Epithelial cell of prostate (primary cell): ENCODE data around the gene CSTF2T.
"Not testable (repeated sequence)": the region's sequence is repeated elsewhere in the genome, so short reads cannot be mapped to it uniquely, and the experiment has no call there.

Experiments used
- DNase-seq: peaks from one replicate; pipeline ENCODE4 v3.0.0-alpha.2; 2011; ENCODE audit warnings: low read depth, low spot score
- H3K27ac ChIP-seq: fragments of 450-650 bp; 2 replicates; pipeline ENCODE4 v1.5.1; 2017; ENCODE audit warnings: mild to moderate bottlenecking

The CSTF2T gene

DNA sequence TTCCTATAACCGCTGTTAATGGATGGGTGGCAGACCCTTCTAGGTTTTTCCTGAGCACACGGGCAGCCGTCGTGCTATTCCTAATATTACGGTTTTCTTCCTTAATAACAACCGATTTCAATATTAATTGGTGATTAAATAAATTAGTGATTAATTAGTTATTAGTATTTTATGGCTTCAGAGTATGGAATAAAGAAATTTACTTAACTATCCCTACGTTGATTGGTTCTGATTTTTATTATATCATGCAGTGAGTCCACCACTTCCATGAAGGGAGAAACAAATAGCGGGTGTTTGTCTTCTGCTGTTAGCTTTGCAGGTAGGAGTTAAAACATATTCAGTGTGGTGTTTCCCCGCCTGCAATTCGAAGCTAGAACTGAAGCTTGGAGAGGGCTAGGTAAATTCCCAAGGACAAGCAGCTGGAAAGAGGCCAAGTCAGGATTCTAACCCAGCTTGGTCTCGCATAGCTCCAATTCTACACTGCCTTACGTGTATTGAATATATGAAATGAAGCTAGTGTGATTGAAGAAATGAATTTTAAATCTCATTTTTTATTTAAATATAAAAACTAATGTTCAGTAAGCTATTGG is 928 bp upstream of the CSTF2T start:
- DNase-seq, result no peak
- H3K27ac ChIP-seq, result peak overlapping the region; percentile 78

DNA sequence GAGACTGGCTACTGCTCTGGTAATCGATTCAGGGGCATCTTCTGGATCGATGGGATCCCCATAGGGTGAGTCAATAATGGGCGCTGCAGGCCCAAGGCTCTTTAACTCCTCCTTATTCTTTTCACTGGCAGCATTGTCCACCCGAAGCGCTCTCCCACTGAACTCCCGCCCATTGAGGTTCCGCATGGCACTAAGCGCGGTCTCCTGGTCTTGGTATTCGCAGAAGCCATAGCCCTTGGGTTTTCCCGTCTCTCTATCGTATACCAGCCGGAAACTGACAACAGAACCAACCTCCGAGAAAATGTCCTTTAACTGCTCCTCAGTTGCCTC is 285 bp downstream of the CSTF2T start:
- DNase-seq, result no peak
- peak overlapping the region; percentile 78 for H3K27ac ChIP-seq

DNA sequence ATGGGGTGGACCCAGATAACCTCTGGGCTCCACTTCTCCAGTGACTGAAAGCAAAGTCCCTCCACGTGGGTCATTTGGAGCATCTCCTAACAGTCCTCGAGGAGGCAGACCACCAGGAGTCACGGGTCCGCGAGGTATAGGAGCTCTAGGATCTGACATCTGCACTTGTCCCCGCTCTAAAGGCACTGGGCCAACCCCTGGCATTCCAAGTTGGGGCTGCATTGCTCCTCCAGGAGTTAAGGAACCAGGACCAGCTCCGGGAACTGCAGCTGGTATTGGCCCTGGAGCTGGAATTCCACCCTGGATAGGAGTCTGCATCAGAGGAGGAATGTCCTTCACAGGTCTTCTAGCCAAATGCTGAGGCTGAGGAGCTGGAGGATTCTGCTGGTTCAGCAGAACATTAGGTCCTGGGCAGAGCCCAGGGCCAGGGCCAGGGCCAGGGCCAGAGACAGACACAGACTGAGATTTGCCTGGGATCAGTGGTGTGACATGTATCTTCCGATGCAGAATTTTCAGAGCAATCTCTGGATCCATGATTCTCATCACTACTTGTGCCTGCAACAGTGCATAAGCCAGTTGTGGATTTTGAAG is 827 bp downstream of the CSTF2T start:
- DNase-seq, result no peak

DNA sequence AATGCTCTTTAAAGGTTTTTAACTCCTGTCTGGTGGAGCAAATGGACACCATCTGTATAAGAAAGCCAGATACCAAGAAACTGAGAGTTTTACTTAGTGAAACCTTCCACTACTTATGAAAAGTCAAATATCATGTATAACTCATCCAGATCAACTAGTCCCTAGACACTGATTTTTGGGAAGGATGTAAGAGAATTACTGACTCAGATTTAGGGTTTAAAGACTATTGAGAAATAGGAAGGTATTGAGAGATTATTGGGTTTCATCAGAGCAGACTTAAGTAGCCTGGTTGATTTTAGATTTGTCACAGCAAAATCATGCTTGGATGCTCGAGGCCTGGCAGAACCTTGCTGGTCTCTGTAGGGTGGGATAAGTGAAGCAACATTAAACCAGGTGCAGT is 3.1 kb downstream of the CSTF2T start:
- no peak overlapping the region for H3K27ac ChIP-seq
- no peak for DNase-seq

More for the DNA sequence above, 827 bp downstream of the CSTF2T start:
- H3K27ac ChIP-seq, result no peak overlapping the region

DNA sequence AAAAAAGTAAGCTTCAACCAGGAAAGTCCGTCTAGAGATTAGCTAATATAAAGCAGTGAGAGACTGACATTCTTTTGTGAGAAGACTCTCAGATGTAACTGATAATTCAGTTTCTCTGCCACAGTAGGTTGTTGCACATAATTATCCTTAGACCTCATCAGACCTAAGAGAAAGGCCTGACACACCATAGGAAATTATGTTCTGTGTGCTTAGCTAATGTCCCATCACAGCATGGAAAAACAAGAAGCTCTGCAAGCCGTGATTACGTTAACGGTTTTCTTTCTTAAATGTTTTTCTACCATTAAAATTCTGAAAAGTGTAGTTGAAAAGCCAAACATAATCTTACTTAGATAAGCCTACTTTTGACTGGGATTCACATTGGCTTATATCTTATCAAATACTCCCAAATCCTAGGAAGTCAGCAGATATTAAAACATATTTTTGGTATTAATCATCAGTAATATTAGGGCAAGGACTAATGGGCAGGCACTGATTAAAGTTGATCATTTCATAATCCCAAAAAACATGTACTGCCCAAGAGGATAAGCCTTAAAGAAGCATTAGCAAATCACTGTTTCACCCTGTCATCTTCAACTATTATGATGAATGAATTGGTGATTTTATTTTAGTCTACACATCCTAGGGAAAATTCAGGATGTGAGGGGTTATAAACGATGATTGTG is 5.2 kb downstream of the CSTF2T start:
- no peak for DNase-seq
- no peak overlapping the region for H3K27ac ChIP-seq

DNA sequence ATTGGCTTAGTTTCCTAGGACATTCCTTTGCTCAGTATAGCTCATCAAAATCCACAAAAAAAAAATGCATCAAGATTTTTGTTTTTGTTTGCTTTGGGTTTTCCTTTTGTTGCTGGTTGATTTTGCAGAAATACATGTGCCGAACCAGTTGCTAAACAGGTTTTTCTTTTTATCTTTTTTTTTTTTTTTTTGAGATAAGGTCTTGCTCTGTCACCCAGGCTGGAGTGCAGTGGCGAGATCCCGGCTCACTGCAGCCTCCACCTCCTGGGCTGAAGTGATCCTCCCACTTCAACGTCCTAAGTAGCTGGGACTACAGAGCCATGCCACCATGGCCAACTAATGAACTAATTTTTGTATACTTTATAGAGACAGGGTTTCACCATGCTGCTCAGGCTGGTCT is 8.3 kb downstream of the CSTF2T start:
- DNase-seq, result no peak
- H3K27ac ChIP-seq, result no peak overlapping the region

DNA sequence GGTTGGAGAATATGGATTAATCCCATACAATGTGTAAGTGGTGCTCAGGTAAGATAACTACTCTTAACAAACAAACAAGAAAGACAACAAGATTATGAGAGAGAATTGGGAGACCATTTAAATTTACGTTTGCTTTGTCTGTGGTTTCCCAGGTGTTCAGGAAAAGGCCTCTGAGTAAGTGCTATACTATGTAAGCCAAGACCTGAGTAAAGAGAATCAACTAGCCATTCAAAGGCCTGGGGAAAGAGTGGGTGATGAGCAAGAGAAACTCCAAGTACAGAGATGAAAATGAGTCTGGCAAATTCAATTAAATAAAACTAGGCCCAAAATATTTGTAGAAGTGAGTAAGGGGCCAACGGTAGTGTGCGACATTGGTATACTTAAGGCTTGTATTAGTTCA is 9.9 kb downstream of the CSTF2T start:
- H3K27ac ChIP-seq, result peak overlapping the region; percentile 18
- peak; percentile 20 for DNase-seq

DNA sequence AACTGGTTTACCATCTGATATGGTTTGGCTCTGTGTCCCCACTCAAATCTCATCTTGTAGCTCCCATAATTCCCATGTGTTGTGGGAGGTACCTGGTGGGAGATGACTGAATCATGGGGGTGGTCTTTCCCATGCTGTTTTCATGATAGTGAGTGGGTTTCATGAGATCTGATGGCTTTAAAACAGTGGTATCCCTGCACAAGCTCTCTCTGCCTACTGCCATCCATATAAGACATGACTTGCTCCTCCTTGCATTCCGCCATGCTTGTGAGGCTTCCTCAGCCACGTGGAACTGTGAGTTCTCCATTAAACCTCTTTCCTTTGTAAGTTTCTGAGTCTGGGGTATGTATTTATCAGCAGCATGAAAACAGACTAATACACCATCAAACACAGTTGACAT is 10.6 kb downstream of the CSTF2T start:
- not testable (repeated sequence) for H3K27ac ChIP-seq, DNase-seq

DNA sequence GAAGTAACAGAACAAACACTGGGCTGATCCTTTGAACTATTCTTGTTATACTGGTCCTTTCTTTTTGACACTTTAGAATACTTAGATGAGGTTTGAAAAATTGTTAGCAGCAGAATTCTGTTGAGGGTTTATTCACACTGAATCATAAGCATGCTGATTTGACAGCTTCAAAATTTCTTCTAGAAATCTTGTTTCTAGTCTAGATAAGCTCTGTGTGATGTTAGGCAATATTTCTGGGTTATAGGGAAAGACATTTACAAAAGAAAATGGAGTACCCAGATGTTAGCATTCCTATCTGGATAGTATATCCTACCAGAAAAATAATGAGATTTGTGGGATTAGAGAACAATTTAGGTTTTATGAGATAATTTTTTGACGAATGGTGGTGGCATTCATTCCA is 12.1 kb downstream of the CSTF2T start:
- no peak for DNase-seq

DNA sequence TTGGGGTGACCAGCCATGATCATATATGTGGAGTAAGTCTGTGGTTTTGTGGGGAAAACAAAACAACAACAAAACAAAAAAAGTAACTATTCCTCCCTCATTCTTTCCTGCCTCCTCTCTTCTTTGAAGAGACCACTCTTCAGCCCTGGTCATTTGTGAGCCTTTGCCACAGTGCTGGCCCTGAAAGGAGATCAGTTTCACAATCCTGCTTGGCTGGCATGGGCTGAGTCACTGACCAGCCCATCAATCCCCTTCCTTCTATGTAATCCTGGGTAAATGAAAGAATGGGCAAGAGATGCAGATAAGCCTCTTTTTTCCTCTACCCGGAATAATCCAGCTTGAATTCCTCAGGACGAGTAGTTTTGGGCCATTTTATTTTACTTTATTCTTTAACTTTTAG is 13.6 kb downstream of the CSTF2T start:
- DNase-seq, result no peak
- H3K27ac ChIP-seq, result no peak overlapping the region

More for the DNA sequence above, 12.1 kb downstream of the CSTF2T start:
- no peak overlapping the region for H3K27ac ChIP-seq

DNA sequence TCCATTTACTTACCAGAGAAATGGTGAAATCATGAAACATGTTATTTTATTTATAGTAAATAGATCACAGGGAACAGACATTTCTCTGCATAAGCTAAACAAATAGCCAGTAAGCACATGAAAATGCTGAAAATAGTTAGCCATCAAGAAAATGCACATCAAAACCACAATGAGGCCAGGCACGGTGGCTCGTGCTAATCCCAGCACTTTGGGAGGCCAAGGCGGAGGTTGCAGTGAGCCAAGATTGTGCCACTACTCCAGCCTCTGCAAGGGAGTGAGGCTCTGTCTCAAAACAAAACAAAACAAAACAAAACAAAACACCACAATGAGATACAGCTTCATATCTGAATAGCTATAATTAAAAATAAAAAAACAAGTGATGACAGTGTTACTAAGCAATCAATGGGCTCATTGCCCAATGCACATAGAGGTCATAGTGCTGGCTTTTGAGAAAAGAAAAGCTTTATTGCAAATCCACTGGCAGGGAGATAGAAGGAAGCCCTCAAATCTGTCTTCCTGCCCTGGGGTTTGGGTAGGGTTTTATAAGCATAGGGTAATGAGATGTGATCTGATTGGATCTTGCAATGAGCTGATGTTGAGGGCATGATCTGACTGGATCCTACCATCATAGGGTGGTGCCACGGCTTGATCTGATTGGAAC is 16.2 kb downstream of the CSTF2T start:
- H3K27ac ChIP-seq, result no peak overlapping the region
- no peak for DNase-seq

DNA sequence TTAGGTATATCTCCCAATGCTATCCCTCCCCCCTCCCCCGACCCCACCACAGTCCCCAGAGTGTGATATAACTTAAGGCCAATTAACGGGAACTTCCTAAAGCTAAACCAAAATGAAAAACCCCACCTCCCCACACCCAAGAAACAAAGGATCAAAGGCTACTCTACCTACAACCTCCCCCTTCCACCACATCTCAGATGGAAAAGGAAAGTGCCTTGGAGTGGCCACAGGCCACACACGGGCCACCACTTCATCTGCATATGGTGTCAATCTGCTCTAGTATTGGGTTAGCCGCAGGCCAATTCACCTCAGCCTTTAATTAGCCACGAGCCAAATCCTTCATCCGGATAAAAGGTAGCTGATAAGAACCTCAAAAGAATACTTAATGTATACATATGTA is 19.6 kb downstream of the CSTF2T start:
- DNase-seq, result no peak
- no peak overlapping the region for H3K27ac ChIP-seq

DNA sequence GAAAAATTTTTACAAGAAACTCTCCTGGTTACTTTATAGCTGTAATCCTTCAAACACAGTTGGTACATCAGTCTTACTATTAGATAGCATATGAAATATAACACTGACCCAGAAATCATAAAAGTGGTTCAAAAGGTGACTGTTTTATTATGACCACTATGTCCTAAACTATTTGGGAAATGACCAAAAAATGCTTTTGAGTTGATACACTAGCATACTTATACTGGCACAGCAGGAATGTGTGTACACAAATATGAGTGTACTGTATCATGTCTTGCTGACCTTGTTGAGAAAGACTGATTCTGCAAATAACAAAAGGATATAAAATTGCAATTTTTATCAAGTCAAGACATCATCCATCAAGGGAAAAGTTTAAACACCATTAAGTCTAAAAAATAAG is 24.3 kb downstream of the CSTF2T start:
- DNase-seq, result no peak
- H3K27ac ChIP-seq, result no peak overlapping the region

DNA sequence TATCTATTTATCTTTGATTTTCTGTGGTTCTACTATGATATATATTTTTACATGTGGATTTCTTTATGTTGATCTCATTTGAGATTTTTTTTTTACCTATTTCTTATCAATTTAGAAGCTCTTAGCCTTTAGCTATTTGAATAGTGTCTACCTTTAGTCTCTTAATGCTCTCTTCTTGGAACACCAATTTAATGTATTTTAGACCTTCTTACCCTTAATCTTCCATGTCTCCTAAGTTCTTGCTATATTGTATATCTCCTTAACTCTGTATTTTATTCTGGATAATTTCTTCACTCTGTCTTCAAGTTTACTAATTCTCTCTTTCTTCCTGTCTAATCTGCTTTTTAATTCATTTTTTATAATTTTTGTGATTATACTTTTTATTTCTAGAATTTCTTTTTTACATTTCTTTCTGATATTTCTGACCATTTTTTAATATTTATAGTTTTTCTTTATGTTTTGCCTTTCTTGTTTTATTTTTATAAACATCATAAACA is 27.3 kb downstream of the CSTF2T start:
- no peak overlapping the region for H3K27ac ChIP-seq
- DNase-seq, result no peak

DNA sequence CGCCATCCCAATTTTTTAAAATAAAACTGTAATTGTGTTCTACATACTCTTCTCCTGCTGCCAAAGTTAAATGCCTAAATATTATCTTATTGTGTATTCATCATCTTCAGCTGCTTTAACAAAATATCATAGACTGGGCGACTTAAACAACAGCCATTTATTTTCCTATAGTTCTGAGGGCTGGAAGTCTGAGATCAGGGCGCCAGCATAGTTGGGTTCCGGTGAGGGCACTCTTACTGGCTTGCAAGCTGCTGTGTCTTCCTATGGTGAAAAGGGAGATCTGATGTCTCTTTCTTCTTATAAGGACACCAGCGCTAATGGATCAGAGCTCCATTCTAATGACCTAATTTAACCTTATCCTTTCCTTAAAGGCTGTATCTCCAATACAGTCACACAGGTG is 30.4 kb downstream of the CSTF2T start:
- H3K27ac ChIP-seq, result no peak overlapping the region
- no peak for DNase-seq

DNA sequence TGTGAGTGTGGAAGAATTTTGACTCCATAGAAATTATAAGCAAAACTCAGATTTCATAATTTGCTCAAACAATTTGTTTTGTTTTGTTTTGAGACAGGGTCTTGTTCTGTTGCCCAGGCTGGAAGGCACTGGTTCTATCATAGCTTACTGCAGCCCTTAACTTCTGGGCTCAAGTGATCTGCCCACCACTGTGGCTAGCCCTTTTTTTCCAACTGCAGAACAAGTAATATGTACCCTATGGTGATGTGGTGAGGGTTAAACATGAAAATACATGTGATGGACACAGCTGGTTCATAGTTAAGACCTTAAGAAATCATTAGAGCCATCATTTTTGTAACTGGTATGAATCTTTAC is 31.1 kb downstream of the CSTF2T start:
- H3K27ac ChIP-seq, result no peak overlapping the region
- no peak for DNase-seq

DNA sequence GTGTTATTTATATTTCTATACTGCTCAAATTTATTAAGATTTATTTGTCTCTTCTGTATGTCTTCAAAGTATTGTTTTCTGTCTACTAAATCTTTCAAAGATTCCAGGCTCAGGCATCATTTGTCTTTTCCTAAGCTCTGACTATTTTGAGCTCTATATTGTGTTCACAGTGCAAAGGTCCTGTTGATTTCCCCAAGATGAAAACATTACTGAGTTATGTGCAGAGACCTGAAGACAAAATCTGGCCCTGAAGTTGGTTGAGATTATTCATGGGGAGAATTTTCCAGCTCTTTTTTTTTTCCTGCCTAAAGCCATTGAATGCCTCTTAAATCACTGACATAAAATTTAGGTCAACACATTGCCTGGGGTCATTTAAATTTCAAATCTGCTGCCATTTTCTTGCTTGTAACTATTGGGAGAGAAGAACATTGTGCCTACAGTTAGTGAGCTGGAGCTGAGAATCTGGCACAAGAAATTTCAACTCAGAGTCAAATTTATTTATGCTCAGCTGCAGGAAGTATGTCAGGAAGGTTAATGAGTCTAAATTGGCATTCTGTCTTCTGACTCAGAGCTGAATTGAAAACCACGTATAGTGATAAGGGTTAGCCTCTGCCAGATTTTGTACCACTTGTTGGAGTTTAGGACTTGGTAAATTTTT is 31.6 kb downstream of the CSTF2T start:
- no peak for DNase-seq
- H3K27ac ChIP-seq, result no peak overlapping the region

DNA sequence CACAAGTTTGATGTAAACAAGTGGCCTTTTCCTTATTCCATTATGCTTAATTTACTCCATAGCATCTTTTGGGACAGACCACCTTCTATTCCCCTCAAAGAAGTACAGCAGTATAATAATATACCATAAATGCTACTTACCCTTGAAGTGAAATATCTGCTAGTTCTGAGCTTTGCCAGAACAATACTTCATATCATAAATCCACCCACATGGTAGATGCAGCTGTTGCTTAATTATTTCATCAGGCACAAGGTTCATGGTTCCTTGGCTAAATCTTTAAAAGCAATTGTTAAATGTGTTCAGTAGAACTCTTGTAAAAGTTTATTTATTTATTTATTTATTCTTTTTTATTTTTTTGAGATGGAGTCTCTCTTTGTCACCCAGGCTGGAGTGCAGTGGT is 32.9 kb downstream of the CSTF2T start:
- DNase-seq, result no peak
- H3K27ac ChIP-seq, result no peak overlapping the region

DNA sequence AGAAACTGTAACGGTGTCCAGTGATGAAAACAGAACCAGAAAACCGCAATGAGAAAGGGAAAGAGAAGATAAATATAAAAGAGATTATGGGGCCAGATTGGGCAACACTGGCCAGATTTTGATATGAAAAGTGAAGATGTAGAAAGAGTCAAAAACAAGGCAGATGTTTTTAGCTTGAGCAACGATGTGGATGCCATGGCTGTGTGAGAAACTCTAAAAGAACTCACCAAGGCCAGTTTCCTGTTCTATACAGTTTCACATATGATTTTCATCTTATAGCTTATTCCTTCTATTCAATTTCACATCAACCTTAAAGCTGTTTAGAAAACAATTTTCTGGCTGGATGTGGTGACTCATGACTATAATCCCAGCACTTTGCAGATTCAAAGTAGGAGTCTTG is 36.3 kb downstream of the CSTF2T start:
- no peak overlapping the region for H3K27ac ChIP-seq

DNA sequence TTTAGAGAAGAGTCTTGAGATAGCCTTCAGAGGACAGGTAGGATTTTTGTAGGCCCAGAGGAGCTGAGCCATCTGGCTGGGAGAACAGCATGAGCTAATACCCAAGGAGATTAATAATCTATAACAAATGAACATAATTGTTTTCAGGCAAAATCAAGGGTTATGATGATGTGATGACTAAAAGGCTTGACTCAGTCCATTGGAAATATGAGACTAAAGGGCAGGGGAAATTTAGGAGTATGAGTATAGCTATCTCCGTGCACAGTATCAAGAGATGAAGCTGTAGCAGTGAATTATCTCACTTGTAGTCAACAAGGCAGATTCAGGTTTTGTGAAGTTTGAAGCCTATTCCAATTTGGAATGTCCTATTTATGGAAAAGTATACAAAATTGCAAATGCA is 40.1 kb downstream of the CSTF2T start:
- H3K27ac ChIP-seq, result no peak overlapping the region
- DNase-seq, result no peak

More for the DNA sequence above, 36.3 kb downstream of the CSTF2T start:
- no peak for DNase-seq

DNA sequence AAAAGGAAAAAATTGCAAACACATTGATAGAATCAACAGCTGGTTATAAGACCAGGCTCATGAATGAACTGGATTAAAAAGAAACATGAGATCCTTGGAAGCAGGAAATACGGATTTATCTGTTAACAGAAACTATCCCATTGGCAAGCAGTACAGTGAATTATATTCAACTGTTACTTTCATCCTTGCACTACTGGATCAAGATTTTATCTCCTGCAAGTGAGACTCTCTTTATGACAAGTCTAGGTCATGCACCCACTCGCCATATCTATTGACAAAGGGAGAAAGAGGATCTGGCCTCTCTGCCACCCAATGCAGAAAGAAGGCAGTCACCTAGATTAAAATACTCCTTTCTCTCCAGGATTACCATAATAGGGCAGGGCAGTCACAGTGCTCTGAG is 41.4 kb downstream of the CSTF2T start:
- H3K27ac ChIP-seq, result no peak overlapping the region
- no peak for DNase-seq
